Liver (tissue), 3 donors: Measurements from ENCODE around the gene BTBD6.

ENCODE experiments used
- ATF3 ChIP-seq: IDR thresholded peaks from 2 replicates; pipeline ENCODE4 v1.6.1; 2016; ENCODE audit warnings: antibody characterized with exemption
- EGR1 ChIP-seq, 2 donors: IDR thresholded peaks; 2 replicates each; pipeline ENCODE4 v1.6.1; 2016 to 2018; ENCODE audit warnings: antibody characterized with exemption in 2 of 2, low read depth in 2 of 2
- HNF4A ChIP-seq, 2 donors: conservative IDR thresholded peaks; 2 replicates each; pipeline ENCODE4 v1.6.1; 2016; ENCODE audit warnings: antibody characterized with exemption in 2 of 2, mild to moderate bottlenecking in 2 of 2
- JUND ChIP-seq, 2 donors: IDR thresholded peaks; 2 replicates each; pipeline ENCODE4 v1.6.1; 2016; ENCODE audit warnings: antibody characterized with exemption in 2 of 2
- MAX ChIP-seq: IDR thresholded peaks from 2 replicates; pipeline ENCODE4 v1.6.1; 2016; ENCODE audit warnings: antibody characterized with exemption
- RAD21 ChIP-seq, 2 donors: IDR thresholded peaks; 2 replicates each; pipeline ENCODE4 v1.6.1; 2016; ENCODE audit warnings: antibody characterized with exemption in 2 of 2, mild to moderate bottlenecking in 2 of 2
- REST ChIP-seq: IDR thresholded peaks from 2 replicates; pipeline ENCODE4 v1.6.1; 2016; ENCODE audit warnings: antibody characterized with exemption, mild to moderate bottlenecking
- RXRA ChIP-seq, 2 donors: IDR thresholded peaks; 2 replicates each; pipeline ENCODE4 v1.6.1; 2017 to 2018; ENCODE audit warnings: antibody characterized with exemption in 2 of 2, mild to moderate bottlenecking in 1 of 2
- SP1 ChIP-seq: IDR thresholded peaks from 2 replicates; pipeline ENCODE4 v1.6.1; 2018; ENCODE audit warnings: antibody characterized with exemption, mild to moderate bottlenecking
- TAF1 ChIP-seq: conservative IDR thresholded peaks from 2 replicates; pipeline ENCODE4 v1.6.1; 2016; ENCODE audit warnings: antibody characterized with exemption, mild to moderate bottlenecking
- YY1 ChIP-seq: IDR thresholded peaks from 2 replicates; pipeline ENCODE4 v1.6.1; 2016; ENCODE audit warnings: antibody characterized with exemption, mild to moderate bottlenecking
- TF ChIP-seq, protein P1 (sequence below): fragments of 150-350 bp; IDR thresholded peaks from 2 replicates; pipeline ENCODE4 v1.5.1; 2017; ENCODE audit warnings: improper control_type of control experiment, low read depth, low read length; ENCODE audit not compliant: missing input control
- TF ChIP-seq, protein P2 (sequence below): IDR thresholded peaks from 2 replicates; pipeline ENCODE4 v1.6.1; 2016; ENCODE audit warnings: antibody characterized with exemption
- donor health status: healthy.
- donor health status: healthy.

- TF ChIP-seq RXRA (IDR thresholded peaks at IDR 0.05) (no peak), ATF3 (no peak), REST (no peak), JUND (IDR thresholded peaks at IDR 0.05) (no peak), MAX (no peak), RAD21 (IDR thresholded peaks at IDR 0.05) (no peak), HNF4A (conservative IDR thresholded peaks at IDR 0.05) (no peak), TAF1 (no peak), YY1 (no peak), EGR1 (IDR thresholded peaks at IDR 0.05; ENCODE audit: low read depth in 2 of 2) (no peak), SP1 (no peak)
- TF ChIP-seq, protein P1, sequence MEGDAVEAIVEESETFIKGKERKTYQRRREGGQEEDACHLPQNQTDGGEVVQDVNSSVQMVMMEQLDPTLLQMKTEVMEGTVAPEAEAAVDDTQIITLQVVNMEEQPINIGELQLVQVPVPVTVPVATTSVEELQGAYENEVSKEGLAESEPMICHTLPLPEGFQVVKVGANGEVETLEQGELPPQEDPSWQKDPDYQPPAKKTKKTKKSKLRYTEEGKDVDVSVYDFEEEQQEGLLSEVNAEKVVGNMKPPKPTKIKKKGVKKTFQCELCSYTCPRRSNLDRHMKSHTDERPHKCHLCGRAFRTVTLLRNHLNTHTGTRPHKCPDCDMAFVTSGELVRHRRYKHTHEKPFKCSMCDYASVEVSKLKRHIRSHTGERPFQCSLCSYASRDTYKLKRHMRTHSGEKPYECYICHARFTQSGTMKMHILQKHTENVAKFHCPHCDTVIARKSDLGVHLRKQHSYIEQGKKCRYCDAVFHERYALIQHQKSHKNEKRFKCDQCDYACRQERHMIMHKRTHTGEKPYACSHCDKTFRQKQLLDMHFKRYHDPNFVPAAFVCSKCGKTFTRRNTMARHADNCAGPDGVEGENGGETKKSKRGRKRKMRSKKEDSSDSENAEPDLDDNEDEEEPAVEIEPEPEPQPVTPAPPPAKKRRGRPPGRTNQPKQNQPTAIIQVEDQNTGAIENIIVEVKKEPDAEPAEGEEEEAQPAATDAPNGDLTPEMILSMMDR: no peak
- TF ChIP-seq, protein P2, sequence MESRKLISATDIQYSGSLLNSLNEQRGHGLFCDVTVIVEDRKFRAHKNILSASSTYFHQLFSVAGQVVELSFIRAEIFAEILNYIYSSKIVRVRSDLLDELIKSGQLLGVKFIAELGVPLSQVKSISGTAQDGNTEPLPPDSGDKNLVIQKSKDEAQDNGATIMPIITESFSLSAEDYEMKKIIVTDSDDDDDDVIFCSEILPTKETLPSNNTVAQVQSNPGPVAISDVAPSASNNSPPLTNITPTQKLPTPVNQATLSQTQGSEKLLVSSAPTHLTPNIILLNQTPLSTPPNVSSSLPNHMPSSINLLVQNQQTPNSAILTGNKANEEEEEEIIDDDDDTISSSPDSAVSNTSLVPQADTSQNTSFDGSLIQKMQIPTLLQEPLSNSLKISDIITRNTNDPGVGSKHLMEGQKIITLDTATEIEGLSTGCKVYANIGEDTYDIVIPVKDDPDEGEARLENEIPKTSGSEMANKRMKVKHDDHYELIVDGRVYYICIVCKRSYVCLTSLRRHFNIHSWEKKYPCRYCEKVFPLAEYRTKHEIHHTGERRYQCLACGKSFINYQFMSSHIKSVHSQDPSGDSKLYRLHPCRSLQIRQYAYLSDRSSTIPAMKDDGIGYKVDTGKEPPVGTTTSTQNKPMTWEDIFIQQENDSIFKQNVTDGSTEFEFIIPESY: no peak
These were observed 24.3 kb downstream of the BTBD6 start for GRCh38 chr14:105272623-105273022.
